Karpas-422 (cell line): Measurements from ENCODE around the gene CABLES2. TPM values are rescaled to one million over a fixed set of nuclear protein-coding genes. Genes with fewer than 3 reads are reported as not detected.
A peak's percentile ranks its signal among the peaks of the same experiment; 100 is the strongest.

Source experiments
- DNase-seq: peaks from one replicate; pipeline ENCODE4 v3.0.0-alpha.2; 2015
- H2AFZ ChIP-seq: fragments of 200-600 bp; sonication (generic); 2 replicates; pipeline ENCODE4 v1.6.1; 2014; ENCODE audit warnings: antibody characterized with exemption, low read length, mixed read lengths
- H3K27ac ChIP-seq: fragments of 200-600 bp; sonication (generic); 2 replicates; pipeline ENCODE4 v1.5.1; 2014; ENCODE audit warnings: mild to moderate bottlenecking, low read length, moderate library complexity
- H3K27me3 ChIP-seq: fragments of 200-600 bp; sonication (generic); 2 replicates; pipeline ENCODE4 v1.6.1; 2014; ENCODE audit warnings: low read length, mixed read lengths
- H3K36me3 ChIP-seq: fragments of 200-600 bp; sonication (generic); 2 replicates; pipeline ENCODE4 v1.6.1; 2014; ENCODE audit warnings: low read length, mixed read lengths; ENCODE audit not compliant: insufficient read depth
- H3K4me1 ChIP-seq: fragments of 200-600 bp; sonication (generic); 2 replicates; pipeline ENCODE4 v1.6.1; 2014; ENCODE audit warnings: mild to moderate bottlenecking, low read length, mixed read lengths
- H3K4me2 ChIP-seq: fragments of 200-600 bp; sonication (generic); 2 replicates; pipeline ENCODE4 v1.6.1; 2014; ENCODE audit warnings: low read length, low read depth, mild to moderate bottlenecking; ENCODE audit not compliant: poor library complexity, severe bottlenecking
- H3K4me3 ChIP-seq: fragments of 200-600 bp; sonication (generic); 2 replicates; pipeline ENCODE4 v1.5.1; 2014; ENCODE audit warnings: mild to moderate bottlenecking, antibody characterized with exemption, low read length, mixed read lengths
- H3K79me2 ChIP-seq: fragments of 200-600 bp; sonication (generic); 2 replicates; pipeline ENCODE4 v1.6.1; 2014; ENCODE audit warnings: mild to moderate bottlenecking, low read length, mixed read lengths
- H3K9ac ChIP-seq: fragments of 200-600 bp; sonication (generic); 2 replicates; pipeline ENCODE4 v1.6.0; 2014; ENCODE audit warnings: low read length
- H3K9me2 ChIP-seq: fragments of 200-600 bp; sonication (generic), shearing (Covaris generic); replicated peaks from 2 replicates; pipeline ENCODE4 v1.6.0; 2014; ENCODE audit warnings: mild to moderate bottlenecking, low read length, moderate library complexity; ENCODE audit not compliant: insufficient read depth
- H3K9me3 ChIP-seq: fragments of 300-700, 200-600 bp; sonication (generic); 2 replicates; pipeline ENCODE4 v1.6.1; 2014; ENCODE audit warnings: low read length, mixed read lengths
- H4K20me1 ChIP-seq: fragments of 200-600 bp; sonication (generic); 2 replicates; pipeline ENCODE4 v1.6.1; 2014; ENCODE audit warnings: mild to moderate bottlenecking, antibody characterized with exemption, low read length, low read depth; ENCODE audit not compliant: insufficient read depth
- total RNA-seq: library from RNA; depleted of rRNA; stranded (reverse); fragments of >200 nt; shearing (Covaris generic); gene quantifications from 2 replicates; pipeline ENCODE4 v1.2.3, GENCODE V29; 2014; ENCODE audit warnings: low replicate concordance

The CABLES2 gene
- total RNA-seq, 1 experiment from 2014 or later = 7.6 TPM

DNA sequence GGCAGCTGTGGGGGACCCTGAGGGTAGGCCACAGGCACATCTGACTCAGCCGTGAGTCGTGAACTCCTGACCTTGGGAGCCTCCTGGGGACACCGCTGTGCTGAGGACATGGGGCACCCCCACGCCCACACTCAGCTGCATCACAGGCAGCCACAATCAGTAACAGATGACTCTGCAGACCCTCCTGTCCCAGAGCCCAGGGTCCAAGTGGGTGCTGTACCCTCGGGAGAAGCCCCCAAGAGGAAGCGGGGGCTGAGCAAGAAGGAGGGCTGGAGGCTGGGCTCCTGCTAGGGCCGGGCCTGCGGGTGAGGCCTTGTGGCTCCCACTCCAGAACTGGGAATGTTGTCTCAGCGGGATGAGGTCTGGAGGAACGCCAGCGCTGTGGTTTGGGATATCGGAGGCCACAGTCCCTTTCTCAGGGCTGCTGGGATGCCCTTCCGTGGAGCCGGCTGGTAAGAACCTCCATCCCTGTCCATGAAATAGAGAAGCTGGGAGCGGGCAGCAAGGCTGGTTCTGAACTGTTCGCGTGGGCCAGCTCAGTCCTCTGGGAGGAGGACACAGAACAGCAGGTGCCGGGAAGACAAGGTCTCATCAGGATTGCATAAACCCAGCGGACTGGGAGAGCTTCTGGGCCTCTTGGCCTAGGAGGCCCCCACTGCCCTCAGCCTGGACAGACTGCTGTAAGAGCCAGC, 36.8 kb downstream of the CABLES2 start:
- Histone ChIP-seq H3K4me1 (peaks cover 26% of the 10 kb centered on the region), H3K9me2 (no peaks in the 10 kb centered on the region), H4K20me1 (peaks cover 11% of the 10 kb centered on the region; the same call in 1 of the 2 replicates), H2AFZ (no peak overlapping the region), H3K4me2 (no peak overlapping the region), H3K4me3 (no peak overlapping the region), H3K79me2 (no peaks in the 10 kb centered on the region), H3K36me3 (no peaks in the 10 kb centered on the region), H3K9me3 (no peaks in the 10 kb centered on the region), H3K27me3 (no peaks in the 10 kb centered on the region), H3K27ac (no peak overlapping the region), H3K9ac (no peak overlapping the region)
- no peak for DNase-seq

DNA sequence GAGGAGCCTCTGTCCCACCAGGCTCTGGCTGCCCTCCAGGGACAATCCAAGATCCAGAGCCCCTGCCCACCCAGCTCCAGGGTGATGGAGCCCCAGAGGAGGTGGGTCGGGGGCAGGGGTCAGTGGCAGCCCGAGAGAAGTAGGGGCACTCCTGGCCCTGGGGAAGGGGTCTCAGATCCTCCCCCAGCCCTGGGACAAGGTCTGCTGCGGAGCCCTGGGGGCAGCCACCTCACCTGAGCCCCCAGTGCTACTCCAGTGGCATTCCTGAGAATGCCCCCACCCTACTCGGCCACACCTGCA, 37.3 kb downstream of the CABLES2 start:
- Histone ChIP-seq H3K9ac (no peak overlapping the region), H3K4me1 (peaks cover 26% of the 10 kb centered on the region), H3K36me3 (no peaks in the 10 kb centered on the region), H3K79me2 (no peaks in the 10 kb centered on the region), H3K4me3 (no peak overlapping the region), H2AFZ (no peak overlapping the region), H4K20me1 (peaks cover 14% of the 10 kb centered on the region; the same call in 1 of the 2 replicates), H3K27me3 (no peaks in the 10 kb centered on the region), H3K9me2 (no peaks in the 10 kb centered on the region), H3K27ac (no peak overlapping the region), H3K9me3 (no peaks in the 10 kb centered on the region), H3K4me2 (no peak overlapping the region)
- no peak for DNase-seq

DNA sequence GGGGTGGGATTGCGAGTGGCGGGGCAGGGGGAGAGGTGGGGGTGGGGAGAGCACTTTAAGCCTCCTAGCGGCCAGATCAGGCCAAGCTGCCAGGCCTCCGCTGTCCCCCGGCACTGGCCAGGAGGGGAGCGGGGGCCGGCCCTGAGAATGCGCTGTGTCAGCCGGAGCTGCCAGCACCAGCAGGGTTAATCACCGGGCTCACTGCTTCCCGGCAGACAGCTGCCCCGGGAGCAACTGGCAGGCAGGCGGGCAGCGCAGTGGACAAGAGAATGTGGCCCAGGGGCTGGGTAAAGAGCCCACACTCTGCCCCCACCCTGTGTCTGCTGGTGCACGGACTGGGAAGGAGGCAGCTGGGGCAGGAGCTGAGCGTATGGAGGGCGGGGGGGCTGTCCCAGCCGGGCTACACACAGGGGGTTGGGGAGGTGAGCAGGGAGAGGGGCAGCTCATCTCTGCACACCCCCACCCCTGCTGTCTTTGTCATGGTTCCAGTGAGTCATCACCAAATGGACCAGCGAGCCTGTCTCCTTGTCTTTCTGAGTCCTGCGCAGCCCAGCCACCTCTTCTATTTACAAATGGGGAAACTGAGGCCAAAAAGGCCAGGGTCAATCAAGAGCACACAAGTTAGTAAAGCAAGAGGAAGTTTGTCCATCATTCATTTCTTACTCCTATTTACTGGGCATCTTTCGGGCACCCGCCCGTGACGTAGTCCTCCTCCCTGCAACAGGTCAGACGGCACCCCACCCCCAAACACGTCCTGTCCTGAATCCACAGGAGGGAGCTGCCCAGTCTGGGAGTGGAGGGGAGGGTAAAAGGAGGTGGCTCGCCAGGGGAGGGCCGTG, 37.9 kb downstream of the CABLES2 start:
- no peak overlapping the region for H3K9ac ChIP-seq
- H3K79me2 ChIP-seq = no peaks in the 10 kb centered on the region
- H3K27me3 ChIP-seq = no peaks in the 10 kb centered on the region
- DNase-seq = no peak
- H3K9me2 ChIP-seq = no peaks in the 10 kb centered on the region
- H3K27ac ChIP-seq = no peak overlapping the region
- peaks cover 19% of the 10 kb centered on the region; the same call in 1 of the 2 replicates for H4K20me1 ChIP-seq
- H3K9me3 ChIP-seq = no peaks in the 10 kb centered on the region
- no peak overlapping the region for H3K4me2 ChIP-seq
- H3K36me3 ChIP-seq = no peaks in the 10 kb centered on the region
- no peak overlapping the region for H2AFZ ChIP-seq
- H3K4me1 ChIP-seq = peaks cover 26% of the 10 kb centered on the region
- H3K4me3 ChIP-seq = no peak overlapping the region

GRCh38 chr20:62368392-62368975, 38.6 kb downstream of the CABLES2 start:
- Histone ChIP-seq H3K36me3 (no peaks in the 10 kb centered on the region), H3K9me2 (no peaks in the 10 kb centered on the region), H3K27ac (no peak overlapping the region), H4K20me1 (peaks cover 25% of the 10 kb centered on the region; the same call in 1 of the 2 replicates), H3K9ac (0 out of 2 replicates have a peak overlapping the region, but pooled peaks have one; percentile 5), H3K4me2 (peak overlapping the region; percentile 81), H2AFZ (no peak overlapping the region), H3K9me3 (no peaks in the 10 kb centered on the region), H3K4me1 (peaks cover 26% of the 10 kb centered on the region), H3K4me3 (no peak overlapping the region), H3K27me3 (no peaks in the 10 kb centered on the region), H3K79me2 (no peaks in the 10 kb centered on the region)
- no peak for DNase-seq

DNA sequence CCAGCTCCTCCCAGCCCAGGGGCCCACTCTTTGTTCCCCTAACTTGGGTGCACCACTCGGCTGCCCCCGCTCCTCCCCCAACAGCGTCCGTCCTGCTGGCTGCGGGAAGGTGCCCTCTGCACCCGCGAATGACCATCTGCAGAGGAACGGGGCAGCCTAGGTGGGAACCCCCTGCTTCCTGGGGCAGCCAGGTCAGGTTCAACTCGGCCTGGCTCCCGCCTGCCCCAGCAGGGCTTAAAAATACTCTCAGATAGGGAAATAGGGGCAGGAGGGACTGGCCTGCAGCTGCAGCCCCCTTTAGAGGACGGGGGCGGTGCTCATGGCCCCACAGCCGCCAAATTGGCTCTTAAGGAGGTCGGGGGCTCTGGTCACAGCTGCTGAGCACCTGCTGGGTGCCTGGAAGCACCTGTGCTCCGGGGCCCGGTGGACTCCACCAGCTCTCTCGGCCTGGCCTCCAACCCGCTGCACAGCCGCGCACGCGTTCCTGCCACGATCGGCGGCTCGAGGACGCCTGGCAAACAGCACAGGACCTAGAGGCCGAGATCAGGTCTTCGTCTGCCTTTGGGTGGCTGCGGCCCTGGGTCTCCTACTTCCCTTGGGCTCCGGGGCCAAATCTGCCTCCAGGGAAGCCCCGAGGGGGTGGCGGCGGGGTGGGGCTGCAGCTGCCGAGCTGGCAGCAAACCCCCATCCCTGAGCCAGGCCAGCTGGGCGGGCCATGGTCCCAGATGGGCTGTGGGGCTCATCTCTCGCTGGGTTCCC, 39.3 kb downstream of the CABLES2 start:
- peaks cover 25% of the 10 kb centered on the region; the same call in 1 of the 2 replicates for H4K20me1 ChIP-seq
- peaks cover 26% of the 10 kb centered on the region for H3K4me1 ChIP-seq
- H3K79me2 ChIP-seq = no peaks in the 10 kb centered on the region
- H3K27me3 ChIP-seq = no peaks in the 10 kb centered on the region
- no peak overlapping the region for H3K27ac ChIP-seq
- DNase-seq = peak; percentile 56
- H3K36me3 ChIP-seq = no peaks in the 10 kb centered on the region
- H3K4me2 ChIP-seq = peak overlapping the region; percentile 81
- H3K4me3 ChIP-seq = peak overlapping the region; percentile 53; the same call in 1 of the 2 replicates
- no peak overlapping the region for H2AFZ ChIP-seq
- H3K9ac ChIP-seq = peak overlapping the region; percentile 55
- no peaks in the 10 kb centered on the region for H3K9me2 ChIP-seq
- H3K9me3 ChIP-seq = no peaks in the 10 kb centered on the region

- H3K9me3 ChIP-seq = no peaks in the 10 kb centered on the region
- H3K9ac ChIP-seq = peak within 1 kb of the TSS; percentile 69
- no peaks in the 10 kb centered on the region for H3K36me3 ChIP-seq
- H4K20me1 ChIP-seq = peaks cover 25% of the 10 kb centered on the region; the same call in 1 of the 2 replicates
- no peaks in the 10 kb centered on the region for H3K27me3 ChIP-seq
- peak; percentile 70 for DNase-seq
- H2AFZ ChIP-seq = peak within 1 kb of the TSS; percentile 48; the same call in 1 of the 2 replicates
- peak within 1 kb of the TSS; percentile 69 for H3K4me3 ChIP-seq
- H3K9me2 ChIP-seq = no peaks in the 10 kb centered on the region
- no peaks in the 10 kb centered on the region for H3K79me2 ChIP-seq
- peaks cover 26% of the 10 kb centered on the region for H3K4me1 ChIP-seq
- no peak within 1 kb of the TSS for H3K27ac ChIP-seq
- H3K4me2 ChIP-seq = peak within 1 kb of the TSS; percentile 81
Observed at GRCh38 chr20:62367136-62367632, 39.9 kb downstream of the CABLES2 start, which contains the start of gene LAMA5. TSS of gene LAMA5 (minus strand) at chr20:62367312. CDS start at chr20:62367245, 67 bp downstream.

- H4K20me1 ChIP-seq = peaks cover 25% of the 10 kb centered on the region; the same call in 1 of the 2 replicates
- H3K79me2 ChIP-seq = no peaks in the 10 kb centered on the region
- H3K4me1 ChIP-seq = peaks cover 26% of the 10 kb centered on the region
- peak overlapping the region; percentile 69 for H3K9ac ChIP-seq
- H3K27me3 ChIP-seq = no peaks in the 10 kb centered on the region
- no peaks in the 10 kb centered on the region for H3K36me3 ChIP-seq
- peak; percentile 56 for DNase-seq
- no peaks in the 10 kb centered on the region for H3K9me3 ChIP-seq
- H3K9me2 ChIP-seq = no peaks in the 10 kb centered on the region
- H3K4me3 ChIP-seq = peak overlapping the region; percentile 69
- H2AFZ ChIP-seq = peak overlapping the region; percentile 48; the same call in 1 of the 2 replicates
- peak overlapping the region; percentile 81 for H3K4me2 ChIP-seq
- no peak overlapping the region for H3K27ac ChIP-seq
Observed at GRCh38 chr20:62366370-62367135, 40.5 kb downstream of the CABLES2 start.
